ENCODE measurements around the gene TMEM259.

GRCh38 chr19:1008268-1009040, 12.5 kb downstream of the TMEM259 start:
- TF ChIP-seq CTCF (IDR thresholded peaks at IDR 0.05; ENCODE audit: low read length) (no peak), EZH2 (IDR thresholded peaks at IDR 0.05; ENCODE audit: borderline replicate concordance, low read length) (no peak)
